Stomach smooth muscle (tissue), 2 donors: ENCODE results near the gene ITCH.
"Not testable (repeated sequence)": the region's sequence is repeated elsewhere in the genome, so short reads cannot be mapped to it uniquely, and the experiment has no call there.

Source experiments
- H3K27ac ChIP-seq: one replicate; pipeline ENCODE4 v1.7.0; 2013; ENCODE audit warnings: mild to moderate bottlenecking, low read length, inconsistent platforms
- H3K27me3 ChIP-seq, 2 donors: one replicate each; pipeline ENCODE4 v1.7.0; 2013; ENCODE audit warnings: low read length in 2 of 2; ENCODE audit not compliant: insufficient read depth in 2 of 2, control insufficient read depth in 1 of 2
- H3K36me3 ChIP-seq, 2 donors: one replicate each; pipeline ENCODE4 v1.7.0; 2013; ENCODE audit warnings: low read length in 2 of 2; ENCODE audit not compliant: control insufficient read depth in 2 of 2, insufficient read depth in 2 of 2
- H3K4me1 ChIP-seq: one replicate; pipeline ENCODE4 v1.7.0; 2013; ENCODE audit warnings: low read length; ENCODE audit not compliant: control insufficient read depth, insufficient read depth
- H3K4me3 ChIP-seq, 2 donors: one replicate each; pipeline ENCODE4 v1.7.0; 2013; ENCODE audit warnings: low read length in 2 of 2
- H3K9ac ChIP-seq, 2 donors: one replicate each; pipeline ENCODE4 v1.7.0; 2013; ENCODE audit warnings: low read length in 2 of 2, mild to moderate bottlenecking in 1 of 2
- H3K9me3 ChIP-seq, 2 donors: one replicate each; pipeline ENCODE4 v1.7.0; 2013; ENCODE audit warnings: low read length in 2 of 2; ENCODE audit not compliant: control insufficient read depth in 2 of 2
- donor health status: healthy.
- donor health status: Pancreatic carcinoma.

The ITCH gene

GRCh38 chr20:34365765-34366213 is 2.7 kb downstream of the ITCH start:
- peaks cover 13% of the 10 kb centered on the region in 2 donors for H3K36me3 ChIP-seq
- no peaks in the 10 kb centered on the region for H3K27me3 ChIP-seq
- no peak overlapping the region for H3K9ac ChIP-seq
- H3K4me1 ChIP-seq = peaks cover 21% of the 10 kb centered on the region
- no peak overlapping the region for H3K27ac ChIP-seq
- no peaks in the 10 kb centered on the region for H3K9me3 ChIP-seq
- peak overlapping the region in 1 of 2 donors; percentile 44 for H3K4me3 ChIP-seq

- no peak overlapping the region for H3K27ac ChIP-seq
- peaks cover 21% of the 10 kb centered on the region for H3K4me1 ChIP-seq
- no peak overlapping the region for H3K4me3 ChIP-seq
These were observed 4.1 kb downstream of the ITCH start for GRCh38 chr20:34367155-34367554.

GRCh38 chr20:34367911-34368310 is 4.8 kb downstream of the ITCH start:
- H3K9ac ChIP-seq, H3K4me3 ChIP-seq, H3K27me3 ChIP-seq, H3K9me3 ChIP-seq, H3K27ac ChIP-seq: not testable (repeated sequence)
- H3K4me1 ChIP-seq = peaks cover 21% of the 10 kb centered on the region
- H3K36me3 ChIP-seq = peaks cover 13% of the 10 kb centered on the region in 2 donors

More at GRCh38 chr20:34367155-34367554, 4.1 kb downstream of the ITCH start:
- no peaks in the 10 kb centered on the region for H3K9me3 ChIP-seq
- H3K9ac ChIP-seq = no peak overlapping the region
- peaks cover 13% of the 10 kb centered on the region in 2 donors for H3K36me3 ChIP-seq
- no peaks in the 10 kb centered on the region for H3K27me3 ChIP-seq

GRCh38 chr20:34368547-34368946 is 5.5 kb downstream of the ITCH start:
- Histone ChIP-seq H3K36me3 (peaks cover 13% of the 10 kb centered on the region in 2 donors), H3K27me3 (no peaks in the 10 kb centered on the region), H3K4me3 (no peak overlapping the region), H3K4me1 (peaks cover 21% of the 10 kb centered on the region), H3K9ac (no peak overlapping the region), H3K9me3 (no peaks in the 10 kb centered on the region), H3K27ac (no peak overlapping the region)

- peaks cover 19% of the 10 kb centered on the region for H3K4me1 ChIP-seq
- H3K9me3 ChIP-seq = no peaks in the 10 kb centered on the region
- no peak overlapping the region for H3K27ac ChIP-seq
- no peaks in the 10 kb centered on the region for H3K27me3 ChIP-seq
- H3K4me3 ChIP-seq = no peak overlapping the region
- H3K9ac ChIP-seq = no peak overlapping the region
- H3K36me3 ChIP-seq = peaks cover 13 to 14% of the 10 kb centered on the region in 2 donors
These were observed 6.2 kb downstream of the ITCH start for GRCh38 chr20:34369265-34369664.

GRCh38 chr20:34370062-34370461 is 7.0 kb downstream of the ITCH start:
- Histone ChIP-seq H3K9me3 (no peaks in the 10 kb centered on the region), H3K4me3 (no peak overlapping the region), H3K27me3 (no peaks in the 10 kb centered on the region), H3K4me1 (peaks cover 13% of the 10 kb centered on the region), H3K36me3 (peaks cover 13 to 15% of the 10 kb centered on the region in 2 donors), H3K27ac (no peak overlapping the region), H3K9ac (no peak overlapping the region)

- Histone ChIP-seq H3K4me3 (no peak overlapping the region), H3K27me3 (no peaks in the 10 kb centered on the region), H3K27ac (no peak overlapping the region), H3K9me3 (no peaks in the 10 kb centered on the region), H3K36me3 (peaks cover 13 to 15% of the 10 kb centered on the region in 2 donors), H3K4me1 (no peaks in the 10 kb centered on the region), H3K9ac (no peak overlapping the region)
These were observed 10.4 kb downstream of the ITCH start for GRCh38 chr20:34373445-34373844.

- H3K4me3 ChIP-seq = no peak overlapping the region
- no peaks in the 10 kb centered on the region for H3K9me3 ChIP-seq
- H3K36me3 ChIP-seq = peaks cover 13 to 14% of the 10 kb centered on the region in 2 donors
- H3K4me1 ChIP-seq = no peaks in the 10 kb centered on the region
- H3K27ac ChIP-seq = no peak overlapping the region
- no peak overlapping the region for H3K9ac ChIP-seq
- no peaks in the 10 kb centered on the region for H3K27me3 ChIP-seq
These were observed 11.2 kb downstream of the ITCH start for GRCh38 chr20:34374209-34374760.

GRCh38 chr20:34375977-34376430 is 12.9 kb downstream of the ITCH start:
- peaks cover 0 to 2% of the 10 kb centered on the region in 2 donors for H3K36me3 ChIP-seq
- no peaks in the 10 kb centered on the region for H3K9me3 ChIP-seq
- no peak overlapping the region for H3K4me3 ChIP-seq
- no peaks in the 10 kb centered on the region for H3K27me3 ChIP-seq
- no peaks in the 10 kb centered on the region for H3K4me1 ChIP-seq
- H3K27ac ChIP-seq = no peak overlapping the region
- H3K9ac ChIP-seq = no peak overlapping the region

GRCh38 chr20:34377072-34377847 is 14.2 kb downstream of the ITCH start:
- H3K9ac ChIP-seq = no peak overlapping the region
- no peak overlapping the region for H3K4me3 ChIP-seq
- H3K9me3 ChIP-seq = no peaks in the 10 kb centered on the region
- H3K36me3 ChIP-seq = peaks cover 0 to 2% of the 10 kb centered on the region in 2 donors
- no peaks in the 10 kb centered on the region for H3K27me3 ChIP-seq
- H3K4me1 ChIP-seq = no peaks in the 10 kb centered on the region
- H3K27ac ChIP-seq = no peak overlapping the region

- H3K4me1 ChIP-seq = no peaks in the 10 kb centered on the region
- no peak overlapping the region for H3K4me3 ChIP-seq
- H3K36me3 ChIP-seq = no peaks in the 10 kb centered on the region
- H3K9ac ChIP-seq = no peak overlapping the region
- no peaks in the 10 kb centered on the region for H3K9me3 ChIP-seq
- no peaks in the 10 kb centered on the region for H3K27me3 ChIP-seq
- no peak overlapping the region for H3K27ac ChIP-seq
These were observed 19.1 kb downstream of the ITCH start for GRCh38 chr20:34382174-34382573.
